Stimulated activated CD8-positive, alpha-beta memory T cell treated with anti-CD3 and anti-CD28 coated beads, Interleukin-7, amount 100 ng/mL, for 48 hours (primary cell): ENCODE results near the gene ELL.
"Not testable (repeated sequence)": the region's sequence is repeated elsewhere in the genome, so short reads cannot be mapped to it uniquely, and the experiment has no call there.

Experiments used
- DNase-seq, 2 donors: peaks; one replicate each; pipeline ENCODE4 v3.0.0-alpha.2; 2020; ENCODE audit warnings: low read depth in 1 of 2; ENCODE audit errors: extremely low read depth in 1 of 2

ELL gene

DNA sequence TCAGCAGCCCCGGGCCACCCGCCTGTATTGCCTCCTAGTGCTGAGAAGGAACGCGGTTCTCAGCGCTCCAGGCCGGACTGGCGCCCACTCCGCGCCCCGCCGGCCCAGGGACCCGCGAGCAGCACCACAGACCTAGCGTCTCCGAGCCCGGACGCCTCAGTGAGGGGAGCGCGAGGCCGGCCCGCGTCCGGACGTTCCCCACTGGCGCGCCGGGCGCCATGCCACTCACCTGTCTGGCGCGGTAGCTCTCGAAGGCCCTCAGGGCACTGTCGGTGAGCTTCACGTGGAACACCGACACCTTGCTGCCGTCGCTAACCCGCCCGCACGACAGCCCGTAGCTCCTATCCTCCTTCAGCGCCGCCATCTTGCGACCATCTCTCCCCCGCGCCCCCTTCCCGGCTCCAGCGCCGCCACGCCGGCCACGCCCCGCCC is at the start of gene ELL:
ELL (minus strand) TSS at position 379 of the 432 bp plus-strand sequence; CDS start at position 364, 15 bp downstream.
- DNase-seq = no peak

DNA sequence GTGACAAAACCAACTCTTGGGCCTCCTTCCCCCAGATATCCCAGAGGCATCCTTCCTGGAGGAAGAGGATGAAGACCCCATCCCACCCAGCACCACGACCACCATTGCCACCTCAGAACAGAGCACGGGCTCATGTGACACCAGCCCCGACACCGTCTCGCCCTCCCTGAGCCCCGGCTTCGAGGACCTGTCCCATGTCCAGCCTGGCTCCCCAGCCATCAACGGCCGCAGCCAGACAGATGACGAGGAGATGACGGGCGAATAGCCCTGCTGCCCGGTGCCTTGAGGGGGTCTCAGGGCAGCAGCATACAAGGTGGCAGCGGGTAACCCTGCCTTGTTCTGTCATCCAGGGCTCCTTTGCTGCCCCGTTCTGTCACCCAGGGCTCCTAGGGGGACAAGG is 46.5 kb upstream of the ELL start:
- DNase-seq = no peak

DNA sequence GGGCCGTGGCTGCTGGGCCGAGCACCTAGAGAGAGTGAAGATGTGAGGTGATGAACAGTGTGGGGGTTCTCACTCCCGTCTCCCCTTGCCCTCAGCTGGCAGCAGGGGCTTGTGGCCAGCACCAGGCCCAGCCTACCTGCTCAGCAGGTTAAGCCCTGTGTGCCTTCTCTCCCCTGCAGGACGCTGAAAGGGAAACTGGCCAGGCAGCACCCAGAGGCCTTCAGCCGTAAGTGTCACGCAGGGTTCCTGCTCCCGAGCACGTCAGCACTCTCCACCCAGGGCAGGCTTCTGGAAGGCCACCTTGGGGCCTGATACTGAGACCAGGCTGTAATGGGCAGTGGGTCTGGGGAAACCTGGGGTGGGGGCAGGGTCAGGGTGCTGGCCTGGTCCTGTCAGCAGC is 45.1 kb upstream of the ELL start:
- no peak for DNase-seq

DNA sequence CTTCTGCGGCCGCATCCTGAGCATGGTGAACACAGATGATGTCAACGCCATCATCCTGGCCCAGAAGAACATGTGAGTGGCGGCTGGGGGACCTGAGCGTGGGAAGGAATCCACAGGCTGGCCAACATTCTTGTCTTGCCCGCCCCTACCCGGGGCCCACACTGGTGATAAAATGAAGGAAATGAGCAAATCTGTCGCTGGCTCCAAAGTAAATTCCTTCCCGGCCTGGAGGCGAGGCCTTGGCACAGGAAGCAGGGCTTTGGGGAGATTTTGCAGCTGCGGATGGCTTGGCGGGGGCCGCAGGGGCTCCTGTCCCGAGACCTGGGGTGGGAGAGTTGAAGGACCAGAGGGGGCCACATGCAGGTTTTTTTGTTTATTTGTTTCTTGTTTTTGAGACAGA is 40.2 kb upstream of the ELL start:
- DNase-seq = no peak

DNA sequence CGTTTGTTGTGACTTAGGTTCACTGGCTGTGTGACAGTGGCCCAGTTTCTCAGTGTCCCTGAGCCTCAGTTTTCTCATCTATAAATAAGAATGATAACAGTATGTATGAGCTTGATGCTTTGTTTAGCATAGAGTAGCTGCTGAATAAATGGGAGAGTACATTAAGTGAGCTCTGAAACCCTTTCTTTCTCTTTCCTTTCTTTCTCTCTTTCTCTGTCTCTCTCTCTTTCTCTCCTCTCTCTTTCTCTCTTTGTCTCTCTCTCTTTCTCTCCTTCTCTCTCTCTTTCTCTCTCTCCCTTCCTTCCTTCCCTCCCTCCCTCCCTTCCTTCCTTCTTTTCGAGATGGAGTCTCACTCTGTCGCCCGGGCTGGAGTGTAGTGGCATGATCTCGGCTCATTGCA is 37.8 kb upstream of the ELL start:
- DNase-seq = no peak

DNA sequence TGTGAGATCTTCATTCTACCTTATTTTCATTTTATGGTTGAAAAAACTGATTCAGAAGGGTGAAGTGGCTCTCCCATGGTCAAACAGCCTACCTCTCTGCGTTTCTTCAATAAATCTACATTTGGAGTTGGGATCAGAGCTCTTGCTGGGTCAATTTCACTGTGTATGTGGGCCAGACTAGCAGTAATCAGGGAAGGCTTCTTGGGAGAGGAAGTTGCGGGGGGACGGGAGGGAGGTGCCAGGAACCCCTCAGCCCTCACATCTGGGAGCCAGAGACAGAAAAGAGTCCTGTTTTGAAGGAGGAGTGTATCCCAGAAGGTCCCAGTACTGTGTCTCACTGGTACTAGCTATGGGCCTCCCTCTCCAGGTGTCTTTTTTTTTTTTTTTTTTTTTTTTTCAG is 36.7 kb upstream of the ELL start:
- no peak for DNase-seq

DNA sequence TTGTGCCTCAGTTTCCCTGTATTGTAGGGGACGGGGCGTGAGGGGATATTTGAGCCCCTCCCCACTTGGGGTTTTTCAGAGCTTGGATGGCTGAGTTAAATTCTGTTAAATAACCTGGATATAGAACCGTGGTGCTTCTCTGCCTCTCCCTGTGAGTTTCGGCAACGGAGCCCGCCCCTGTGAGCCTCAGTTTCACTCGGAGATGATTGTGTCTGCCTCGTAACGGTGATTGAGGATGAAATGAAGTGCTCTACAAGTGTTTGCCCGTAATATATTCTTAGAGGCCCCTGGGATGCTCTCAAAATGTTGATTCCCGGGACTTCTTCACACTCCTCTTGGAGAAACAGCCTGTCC is 36.3 kb upstream of the ELL start:
- no peak for DNase-seq

DNA sequence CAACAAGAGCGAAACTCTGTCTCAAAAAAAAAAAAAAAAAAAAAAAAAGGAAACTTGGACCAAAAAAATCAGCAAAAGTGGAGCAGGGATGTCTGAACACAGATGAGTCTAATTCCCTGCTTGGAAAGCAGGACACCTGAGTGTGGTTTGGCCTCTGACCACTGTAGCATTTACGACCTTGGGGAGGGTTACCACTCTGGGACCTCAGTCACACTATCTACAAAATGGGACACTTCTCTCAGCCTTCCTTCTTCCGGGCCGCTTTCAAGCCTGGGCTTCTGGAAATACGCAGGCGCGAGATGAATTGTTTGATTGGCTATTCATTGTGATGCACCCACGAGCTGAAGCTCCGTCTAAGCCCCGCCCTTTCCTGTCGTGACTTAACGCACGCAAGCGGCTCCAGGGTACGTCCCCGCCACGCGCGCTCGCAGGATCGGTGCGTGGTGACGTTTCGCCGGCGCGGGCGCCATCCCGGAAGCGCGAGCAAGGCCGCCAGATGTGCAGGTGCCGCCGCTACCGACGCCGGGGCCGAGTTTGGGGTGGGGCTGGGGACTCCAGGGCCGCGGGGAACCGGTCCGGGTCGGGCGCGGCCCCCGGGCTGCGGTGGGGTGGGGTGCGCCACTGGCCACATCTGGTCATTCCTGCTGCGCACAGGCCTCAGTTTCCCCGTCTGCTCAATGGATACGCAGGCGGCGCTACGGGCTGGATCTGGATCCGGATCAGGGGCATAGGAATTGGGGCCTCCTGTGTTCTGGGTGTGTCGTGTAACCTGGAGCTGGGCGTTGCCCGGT is 35.7 kb upstream of the ELL start, which contains the start of gene KXD1:
KXD1 (plus strand) TSS at position 460 of the 791 bp plus-strand sequence. CDS start 4,187 bp downstream, outside the sequence.
- peak; percentile 95 to 99 for DNase-seq

DNA sequence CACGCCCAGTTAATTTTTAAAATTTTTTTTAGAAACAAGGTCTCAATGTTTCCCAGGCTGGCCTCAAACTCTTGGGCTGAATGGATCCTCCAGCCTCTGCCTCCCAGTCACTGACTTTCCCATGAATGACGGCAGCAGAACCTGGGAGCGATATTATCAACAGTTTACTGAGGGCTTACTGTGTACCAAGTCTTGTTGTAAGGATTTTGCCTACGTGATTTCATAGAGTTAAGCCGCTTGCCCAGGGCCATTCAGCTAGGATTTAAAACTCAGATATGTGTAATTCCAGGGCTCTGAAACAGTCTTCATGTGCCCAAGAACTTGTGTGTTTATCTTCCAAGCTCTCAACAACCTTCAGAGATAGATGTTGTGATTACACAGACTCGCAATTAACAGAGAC is 29.8 kb upstream of the ELL start:
- no peak for DNase-seq

DNA sequence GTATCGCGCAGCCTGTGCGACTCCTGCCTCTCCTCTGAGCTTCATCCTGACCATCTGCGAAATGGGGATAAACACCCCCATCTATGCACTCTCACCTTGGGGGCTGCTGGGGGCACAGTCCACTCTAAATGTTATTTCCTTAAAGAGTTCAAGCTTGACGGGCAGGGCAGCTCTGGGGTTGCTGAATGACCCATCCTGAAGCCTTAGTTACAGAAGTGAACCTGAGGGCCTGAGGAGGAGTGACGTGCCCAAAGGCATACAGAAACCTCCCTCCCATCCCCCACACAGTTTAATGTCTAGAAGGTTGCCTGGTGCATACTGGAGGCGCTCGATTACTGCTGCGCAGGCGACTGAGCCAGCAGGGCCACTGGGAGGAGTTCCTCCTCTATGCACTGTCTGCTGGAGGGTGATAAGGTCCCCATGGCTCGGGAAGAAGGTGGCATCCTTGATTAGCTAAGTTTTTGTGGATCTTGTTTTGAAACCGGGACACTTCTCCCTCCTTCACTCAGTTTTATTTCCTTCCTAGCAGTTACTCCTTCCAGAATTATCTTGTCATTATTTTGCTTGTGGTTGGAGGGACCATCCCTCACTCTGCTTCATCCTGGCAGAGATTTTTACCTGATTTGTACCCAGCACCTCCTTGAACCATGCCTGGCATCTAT is 22.1 kb upstream of the ELL start:
- peak in 1 of 2 donors; percentile 72 for DNase-seq

DNA sequence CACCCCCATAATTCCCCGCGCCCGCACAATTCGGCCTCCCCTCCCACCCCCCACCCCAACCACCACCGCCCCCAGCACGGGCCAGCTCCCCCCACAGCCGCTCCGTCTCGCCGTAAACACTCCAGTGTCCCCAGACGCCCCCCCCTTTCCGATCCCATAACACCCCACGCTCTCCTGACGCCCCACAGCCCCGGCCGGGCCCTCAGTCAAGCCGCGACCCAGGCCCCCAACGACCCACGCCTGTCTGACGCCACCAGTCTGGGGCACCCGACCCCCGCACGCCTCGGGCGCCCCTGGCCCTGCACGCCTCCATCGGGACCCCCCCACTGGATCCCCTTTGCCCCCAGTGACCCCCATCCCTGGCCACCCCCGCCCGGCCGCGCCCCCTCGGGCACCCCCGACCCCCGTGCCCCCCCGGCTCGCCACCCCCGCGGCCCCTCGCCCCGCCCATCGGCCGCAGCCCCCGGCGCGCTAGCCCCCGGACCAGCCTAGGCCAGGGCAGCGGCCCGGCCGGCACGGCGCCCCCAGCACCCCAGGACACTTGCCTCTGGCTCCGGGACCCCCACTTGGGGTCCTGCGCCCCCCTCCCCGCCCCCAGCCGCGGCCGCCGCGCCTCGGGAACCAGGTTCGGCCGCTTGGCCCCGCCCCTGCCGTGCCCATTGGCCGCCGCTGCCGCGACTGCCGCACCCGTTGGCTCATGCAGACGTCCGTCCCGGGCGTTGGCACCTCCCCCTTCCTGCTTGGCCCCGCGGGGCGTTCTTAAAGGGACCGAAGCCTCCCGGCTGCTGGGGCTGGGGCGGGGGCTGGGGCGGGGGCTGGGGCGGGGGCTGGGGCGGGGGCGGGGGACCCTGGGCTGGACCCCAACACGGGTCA is 21.3 kb upstream of the ELL start, which contains the start of gene FKBP8:
FKBP8 (minus strand) TSS at position 633 of the 873 bp plus-strand sequence. CDS start 1,603 bp downstream, outside the sequence.
- peak; percentile 86 to 93 for DNase-seq

DNA sequence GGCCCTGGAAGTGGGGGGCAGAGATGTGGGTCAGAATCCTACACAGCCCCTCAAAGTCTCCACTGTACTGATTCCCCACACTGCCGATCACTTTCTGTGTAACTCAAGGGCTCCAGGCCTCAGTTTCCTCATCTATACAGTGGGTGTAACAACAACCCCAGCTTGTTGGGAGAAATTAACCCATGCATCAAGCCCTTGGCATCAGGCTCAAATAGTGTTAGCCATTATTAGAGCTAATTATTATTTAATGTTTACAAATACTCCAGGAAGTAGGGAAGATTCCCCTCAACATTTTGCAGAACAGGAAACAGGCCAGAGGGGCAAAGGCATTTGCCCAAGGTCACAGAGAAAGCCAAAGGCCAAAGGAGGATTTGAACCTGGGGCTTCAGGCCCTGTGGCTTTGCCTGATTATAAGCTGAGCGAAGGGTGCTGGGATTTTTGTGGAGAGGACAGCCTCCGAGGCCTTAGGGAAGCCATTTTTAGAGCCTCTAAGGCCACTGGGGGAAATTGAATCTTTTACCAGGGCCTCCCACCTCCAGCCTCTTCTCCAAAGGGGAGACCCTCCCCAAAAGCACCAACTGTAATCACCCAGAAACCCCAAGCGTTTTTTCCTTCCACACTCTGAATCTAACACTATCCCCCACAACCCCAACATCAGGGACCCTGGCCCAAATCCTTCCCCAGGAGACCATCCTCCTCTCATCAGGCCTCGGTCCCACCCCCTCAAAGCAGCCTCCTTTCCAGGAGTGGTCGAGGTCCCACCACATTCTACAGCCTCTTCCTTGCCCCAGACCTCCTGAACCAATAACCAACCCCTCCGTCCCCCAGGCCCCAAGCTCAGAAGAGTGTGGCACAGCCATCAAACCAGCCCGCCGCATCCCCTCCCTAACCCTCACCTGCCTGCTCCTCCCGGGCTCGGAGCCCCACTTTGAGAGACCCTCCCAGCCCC is 20.4 kb upstream of the ELL start:
- DNase-seq = no peak

DNA sequence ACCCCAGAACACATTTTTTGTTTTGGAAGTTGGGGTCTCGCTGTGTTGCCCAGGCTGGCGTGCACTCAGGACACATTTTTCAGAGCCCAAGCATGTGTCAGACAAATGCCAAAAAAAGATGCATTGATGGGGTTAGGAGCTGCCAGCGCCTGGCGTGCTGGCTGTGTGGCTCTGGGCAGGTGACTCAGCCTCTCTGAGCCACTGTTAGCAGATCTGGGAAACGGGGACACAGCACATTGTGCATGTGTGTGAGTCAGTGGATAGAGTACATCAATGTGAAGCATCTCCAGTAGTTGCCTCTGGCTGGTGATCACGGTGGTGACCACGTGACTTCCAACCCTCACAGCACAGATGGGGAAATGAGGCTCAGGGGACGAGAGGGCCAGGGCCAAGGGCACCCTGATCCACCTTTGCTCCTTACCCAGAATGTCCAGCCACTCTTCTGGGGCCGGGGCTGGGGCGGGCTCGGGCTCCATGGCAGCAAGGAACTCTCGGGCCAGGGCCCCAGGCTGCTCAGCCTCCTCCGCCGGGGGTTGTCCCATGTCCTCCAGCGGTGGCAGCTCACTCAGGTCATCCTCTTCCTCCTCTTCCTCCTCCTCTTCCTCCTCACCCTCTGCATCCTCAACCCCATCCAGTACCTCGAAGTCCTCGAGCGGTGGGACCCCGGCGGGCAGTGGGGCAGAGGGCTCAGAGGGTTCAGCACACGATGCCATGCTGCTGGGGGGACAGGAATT is 19.6 kb upstream of the ELL start:
- DNase-seq = peak in 1 of 2 donors; percentile 29

DNA sequence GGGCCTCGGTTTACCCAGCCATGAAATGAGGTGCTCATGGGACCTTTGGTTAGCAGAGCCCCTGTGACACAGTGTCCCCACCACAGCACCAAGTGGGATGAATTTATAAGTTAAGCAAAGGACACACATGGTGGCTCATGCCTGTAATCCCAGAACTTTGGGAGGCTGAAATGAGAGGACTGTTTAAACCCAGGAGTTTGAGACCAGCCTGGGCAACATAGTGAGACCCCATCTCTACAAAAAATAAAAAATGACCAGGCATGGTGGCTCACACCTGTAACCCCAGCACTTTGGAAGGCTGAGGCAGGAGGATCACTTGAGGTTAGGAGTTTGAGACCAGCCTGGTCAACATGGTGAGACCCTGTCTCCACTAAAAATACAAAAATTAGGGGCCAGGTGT is 18.3 kb upstream of the ELL start:
- DNase-seq = not testable (repeated sequence)

DNA sequence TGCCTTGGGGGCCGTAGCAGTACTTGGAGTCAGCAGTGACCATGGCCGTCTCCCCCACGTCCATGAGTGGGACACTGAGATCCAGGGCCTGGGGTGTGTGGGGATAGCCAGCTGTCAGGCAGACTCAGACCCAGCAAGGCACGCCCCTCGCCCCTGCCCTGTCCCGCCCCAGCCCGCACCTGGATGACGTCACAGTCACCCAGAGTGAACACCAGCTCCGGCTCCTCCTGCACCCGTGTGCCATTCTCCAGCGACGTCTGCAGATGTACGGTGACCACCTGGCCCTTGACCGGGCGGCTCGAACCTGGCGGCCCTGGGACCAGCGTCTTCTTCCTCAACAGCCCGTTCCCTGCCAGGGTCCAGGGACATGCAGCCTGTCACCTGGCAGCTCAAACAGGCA is 17.5 kb upstream of the ELL start:
- no peak for DNase-seq

DNA sequence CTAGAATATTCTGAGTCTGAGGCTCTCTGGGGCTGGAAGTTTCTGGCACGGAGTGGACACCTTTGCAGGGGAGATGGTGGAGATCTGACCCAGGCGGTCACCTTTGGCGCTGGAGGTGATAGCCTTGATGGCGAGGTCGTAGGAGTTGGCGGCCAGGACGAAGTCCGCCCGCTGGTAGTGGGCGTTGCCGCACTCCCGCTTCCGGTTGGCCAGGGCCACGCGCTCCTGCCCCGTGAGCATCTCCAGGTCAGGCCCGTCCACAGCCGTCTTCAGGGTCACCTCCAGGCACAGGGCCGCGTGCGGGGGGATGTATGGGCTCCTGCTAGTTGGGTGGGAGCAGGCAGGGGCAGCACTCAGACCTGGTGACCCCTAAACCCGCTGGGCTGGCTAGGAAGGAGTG is 16.2 kb upstream of the ELL start:
- no peak for DNase-seq

DNA sequence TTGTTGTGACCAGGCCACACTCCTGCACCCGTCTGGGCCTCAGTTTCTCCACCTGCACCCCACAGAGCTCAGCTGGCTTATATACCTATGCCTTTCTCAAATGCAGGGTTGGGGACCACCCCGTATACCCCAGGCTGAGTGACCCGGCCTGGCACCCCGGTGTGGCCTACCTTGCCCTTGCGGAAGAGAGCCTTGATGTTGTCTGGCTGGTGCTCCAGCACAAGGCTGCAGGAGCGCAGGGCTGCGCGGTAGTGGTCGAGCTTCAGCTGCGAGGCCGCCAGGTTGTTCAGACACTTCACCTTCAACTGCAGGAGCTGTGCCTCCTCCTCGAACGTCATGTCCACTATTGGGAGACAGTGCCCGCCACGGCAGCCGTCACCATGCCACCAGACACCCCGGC is 15.6 kb upstream of the ELL start:
- no peak for DNase-seq

DNA sequence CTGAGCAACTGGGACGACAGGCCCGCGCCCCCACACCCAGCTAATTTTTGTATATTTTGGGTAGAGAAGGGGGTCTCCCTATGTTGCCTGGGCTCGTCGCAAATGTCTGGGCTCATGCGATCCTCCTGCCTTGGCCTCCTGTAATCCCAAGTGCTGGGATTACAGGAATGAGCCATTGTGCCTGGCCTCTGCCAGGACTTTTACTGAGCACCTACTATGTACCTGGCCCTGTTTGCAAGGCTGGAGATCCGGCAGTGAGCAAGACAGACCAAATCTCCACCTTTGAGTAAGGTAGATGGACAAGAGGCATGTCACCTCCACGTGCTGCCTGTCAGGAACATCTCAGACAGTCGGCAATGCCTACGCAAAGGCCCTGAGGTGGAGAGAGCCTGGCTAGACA is 14.6 kb upstream of the ELL start:
- DNase-seq = no peak

DNA sequence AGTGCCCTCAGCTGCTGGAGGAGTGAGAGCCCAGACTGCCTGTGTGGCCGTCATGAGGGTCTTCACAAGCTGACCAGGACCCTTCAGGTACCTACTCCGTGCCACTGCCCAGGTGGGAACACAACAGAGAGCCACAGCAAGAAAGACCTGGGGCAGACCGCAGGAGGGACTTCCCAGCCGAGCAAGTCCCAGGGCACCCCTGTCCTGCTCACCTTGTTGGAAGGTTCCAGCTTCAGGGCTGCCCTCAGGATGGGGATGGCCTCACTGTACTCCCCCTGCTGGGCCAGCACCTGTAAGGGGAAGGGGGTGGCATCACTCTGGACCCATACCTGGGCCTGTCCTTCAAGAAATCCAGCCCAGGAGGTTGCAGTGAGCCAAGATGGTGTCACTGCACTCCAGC is 11.2 kb upstream of the ELL start:
- DNase-seq = no peak
